ENCODE results near the gene DLX1.

DNA sequence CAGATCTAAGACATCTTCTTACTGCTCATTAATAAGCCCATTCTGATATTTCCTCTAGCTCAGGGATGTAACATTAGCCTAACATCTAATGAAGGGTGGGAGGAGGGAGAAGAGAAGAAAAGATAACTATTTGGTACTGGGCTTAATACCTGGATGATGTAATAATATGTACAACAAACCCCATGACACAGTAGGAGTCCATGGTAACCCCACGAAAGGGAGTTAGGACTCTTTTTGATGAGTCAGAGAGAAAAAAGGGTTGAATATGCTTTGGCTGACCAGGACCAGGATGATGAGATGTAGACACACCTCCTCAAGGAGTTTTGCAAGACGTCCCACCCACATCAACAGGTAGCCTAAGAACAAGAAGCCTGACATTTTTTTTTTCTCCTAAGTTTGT, 51.8 kb downstream of the DLX1 start:
- TF ChIP-seq POLR2A (IDR thresholded peaks at IDR 0.05; ENCODE audit: low read length) (no peak), GATA1 (IDR thresholded peaks at IDR 0.05; ENCODE audit: low read depth, low read length) (no peak)

All from erythroblast (primary cell).